B cell (primary cell): ENCODE results near the gene TET2.

Source experiments
- EZH2 ChIP-seq: IDR thresholded peaks from 2 replicates; pipeline ENCODE4 v1.6.1; 2012; ENCODE audit warnings: borderline replicate concordance, low read depth, mild to moderate bottlenecking, moderate library complexity, low read length; ENCODE audit not compliant: insufficient read depth, poor library complexity, severe bottlenecking
- TF ChIP-seq, protein P1 (sequence below): fragments of 200-600 bp; IDR thresholded peaks from one replicate; pipeline ENCODE4 v1.8.0; 2022; ENCODE audit warnings: antibody characterized with exemption, mild to moderate bottlenecking

GRCh38 chr4:105162123-105162796 lies 15.6 kb downstream of the TET2 start:
- TF ChIP-seq, protein P1, sequence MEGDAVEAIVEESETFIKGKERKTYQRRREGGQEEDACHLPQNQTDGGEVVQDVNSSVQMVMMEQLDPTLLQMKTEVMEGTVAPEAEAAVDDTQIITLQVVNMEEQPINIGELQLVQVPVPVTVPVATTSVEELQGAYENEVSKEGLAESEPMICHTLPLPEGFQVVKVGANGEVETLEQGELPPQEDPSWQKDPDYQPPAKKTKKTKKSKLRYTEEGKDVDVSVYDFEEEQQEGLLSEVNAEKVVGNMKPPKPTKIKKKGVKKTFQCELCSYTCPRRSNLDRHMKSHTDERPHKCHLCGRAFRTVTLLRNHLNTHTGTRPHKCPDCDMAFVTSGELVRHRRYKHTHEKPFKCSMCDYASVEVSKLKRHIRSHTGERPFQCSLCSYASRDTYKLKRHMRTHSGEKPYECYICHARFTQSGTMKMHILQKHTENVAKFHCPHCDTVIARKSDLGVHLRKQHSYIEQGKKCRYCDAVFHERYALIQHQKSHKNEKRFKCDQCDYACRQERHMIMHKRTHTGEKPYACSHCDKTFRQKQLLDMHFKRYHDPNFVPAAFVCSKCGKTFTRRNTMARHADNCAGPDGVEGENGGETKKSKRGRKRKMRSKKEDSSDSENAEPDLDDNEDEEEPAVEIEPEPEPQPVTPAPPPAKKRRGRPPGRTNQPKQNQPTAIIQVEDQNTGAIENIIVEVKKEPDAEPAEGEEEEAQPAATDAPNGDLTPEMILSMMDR: no peak
- no peak for TF ChIP-seq EZH2
